ENCODE data around the gene FPR3. TPM values are rescaled to one million over a fixed set of nuclear protein-coding genes. Genes with fewer than 3 reads are reported as not detected.
A peak's percentile ranks its signal among the peaks of the same experiment; 100 is the strongest.

The FPR3 gene
- total and polyA plus RNA-seq, 9 of the 15 experiments (the other 6 are each of a cell fraction or from before 2014, with no cell fraction given), result 0.08 to 0.51 (median 0.22) TPM; not detected in 1

- TF ChIP-seq, protein P1, sequence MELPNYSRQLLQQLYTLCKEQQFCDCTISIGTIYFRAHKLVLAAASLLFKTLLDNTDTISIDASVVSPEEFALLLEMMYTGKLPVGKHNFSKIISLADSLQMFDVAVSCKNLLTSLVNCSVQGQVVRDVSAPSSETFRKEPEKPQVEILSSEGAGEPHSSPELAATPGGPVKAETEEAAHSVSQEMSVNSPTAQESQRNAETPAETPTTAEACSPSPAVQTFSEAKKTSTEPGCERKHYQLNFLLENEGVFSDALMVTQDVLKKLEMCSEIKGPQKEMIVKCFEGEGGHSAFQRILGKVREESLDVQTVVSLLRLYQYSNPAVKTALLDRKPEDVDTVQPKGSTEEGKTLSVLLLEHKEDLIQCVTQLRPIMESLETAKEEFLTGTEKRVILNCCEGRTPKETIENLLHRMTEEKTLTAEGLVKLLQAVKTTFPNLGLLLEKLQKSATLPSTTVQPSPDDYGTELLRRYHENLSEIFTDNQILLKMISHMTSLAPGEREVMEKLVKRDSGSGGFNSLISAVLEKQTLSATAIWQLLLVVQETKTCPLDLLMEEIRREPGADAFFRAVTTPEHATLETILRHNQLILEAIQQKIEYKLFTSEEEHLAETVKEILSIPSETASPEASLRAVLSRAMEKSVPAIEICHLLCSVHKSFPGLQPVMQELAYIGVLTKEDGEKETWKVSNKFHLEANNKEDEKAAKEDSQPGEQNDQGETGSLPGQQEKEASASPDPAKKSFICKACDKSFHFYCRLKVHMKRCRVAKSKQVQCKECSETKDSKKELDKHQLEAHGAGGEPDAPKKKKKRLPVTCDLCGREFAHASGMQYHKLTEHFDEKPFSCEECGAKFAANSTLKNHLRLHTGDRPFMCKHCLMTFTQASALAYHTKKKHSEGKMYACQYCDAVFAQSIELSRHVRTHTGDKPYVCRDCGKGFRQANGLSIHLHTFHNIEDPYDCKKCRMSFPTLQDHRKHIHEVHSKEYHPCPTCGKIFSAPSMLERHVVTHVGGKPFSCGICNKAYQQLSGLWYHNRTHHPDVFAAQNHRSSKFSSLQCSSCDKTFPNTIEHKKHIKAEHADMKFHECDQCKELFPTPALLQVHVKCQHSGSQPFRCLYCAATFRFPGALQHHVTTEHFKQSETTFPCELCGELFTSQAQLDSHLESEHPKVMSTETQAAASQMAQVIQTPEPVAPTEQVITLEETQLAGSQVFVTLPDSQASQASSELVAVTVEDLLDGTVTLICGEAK (IDR thresholded peaks at IDR 0.05), result no peak
- TF ChIP-seq, protein P1 (CRISPR knock-in tag; IDR thresholded peaks at IDR 0.05), result no peak
- TF ChIP-seq NR0B1 (IDR thresholded peaks at IDR 0.05; ENCODE audit: partially characterized antibody) (no peak), ZNF699 (CRISPR knock-in tag; IDR thresholded peaks at IDR 0.05; ENCODE audit: insufficient replicate concordance) (peak; percentile 82), HNRNPL (IDR thresholded peaks at IDR 0.05; ENCODE audit: low read depth, low read length) (no peak), ZBTB8A (IDR thresholded peaks at IDR 0.05; ENCODE audit: partially characterized antibody) (no peak), BRD9 (IDR thresholded peaks at IDR 0.05; ENCODE audit: low read depth, partially characterized antibody) (no peak), MTA1 (IDR thresholded peaks at IDR 0.05; ENCODE audit: borderline replicate concordance) (no peak), MITF (IDR thresholded peaks at IDR 0.05) (no peak), ESRRB (CRISPR knock-in tag; IDR thresholded peaks at IDR 0.05; ENCODE audit: borderline replicate concordance) (no peak), CSDE1 (IDR thresholded peaks at IDR 0.05) (no peak), CHD1 (IDR thresholded peaks at IDR 0.05; ENCODE audit: low read length) (no peak), ZNF232 (CRISPR knock-in tag; IDR thresholded peaks at IDR 0.05) (no peak), MECOM (CRISPR knock-in tag; IDR thresholded peaks at IDR 0.05) (peak; percentile 96), PRPF4 (IDR thresholded peaks at IDR 0.05; ENCODE audit: insufficient read depth, low read depth, low read length, poor library complexity, severe bottlenecking) (no peak), FOXJ3 (CRISPR knock-in tag; IDR thresholded peaks at IDR 0.05) (no peak)
Observed at GRCh38 chr19:51786646-51787494, 8.1 kb upstream of the FPR3 start (continued).
